ENCODE data around the gene STK39.

STK39 gene

GRCh38 chr2:168042127-168042824, 205.1 kb downstream of the STK39 start:
- peak; percentile 62 for DNase-seq (ENCODE audit: low spot score)

- DNase-seq (ENCODE audit: low spot score), result no peak
Measured at GRCh38 chr2:168039881-168040280, 207.5 kb downstream of the STK39 start.

GRCh38 chr2:168037778-168038177, 209.6 kb downstream of the STK39 start:
- DNase-seq (ENCODE audit: low spot score), result no peak

- DNase-seq (ENCODE audit: low spot score), result no peak
Measured at GRCh38 chr2:168035458-168035857, 211.9 kb downstream of the STK39 start.

- no peak for DNase-seq (ENCODE audit: low spot score)
Measured at GRCh38 chr2:168034616-168035015, 212.8 kb downstream of the STK39 start.

GRCh38 chr2:168033966-168034365, 213.4 kb downstream of the STK39 start:
- no peak for DNase-seq (ENCODE audit: low spot score)

GRCh38 chr2:168032091-168032490, 215.3 kb downstream of the STK39 start:
- no peak for DNase-seq (ENCODE audit: low spot score)

- DNase-seq (ENCODE audit: low spot score), result no peak
Measured at GRCh38 chr2:168030862-168031624, 216.4 kb downstream of the STK39 start.

- no peak for DNase-seq (ENCODE audit: low spot score)
Measured at GRCh38 chr2:168029071-168029470, 218.3 kb downstream of the STK39 start.

GRCh38 chr2:168028362-168028761, 219.0 kb downstream of the STK39 start:
- DNase-seq (ENCODE audit: low spot score), result no peak

GRCh38 chr2:168025487-168026202, 221.8 kb downstream of the STK39 start:
- DNase-seq (ENCODE audit: low spot score), result no peak

- DNase-seq (ENCODE audit: low spot score), result no peak
Measured at GRCh38 chr2:168024459-168024858, 222.9 kb downstream of the STK39 start.

- no peak for DNase-seq (ENCODE audit: low spot score)
Measured at GRCh38 chr2:168021800-168022587, 225.4 kb downstream of the STK39 start.

GRCh38 chr2:168015274-168015953, 232.0 kb downstream of the STK39 start:
- no peak for DNase-seq (ENCODE audit: low spot score)

GRCh38 chr2:168009900-168010299, 237.5 kb downstream of the STK39 start:
- DNase-seq (ENCODE audit: low spot score), result no peak

- DNase-seq (ENCODE audit: low spot score), result no peak
Measured at GRCh38 chr2:168008646-168009195, 238.7 kb downstream of the STK39 start.

GRCh38 chr2:168006498-168006897, 240.9 kb downstream of the STK39 start:
- DNase-seq (ENCODE audit: low spot score), result no peak

- no peak for DNase-seq (ENCODE audit: low spot score)
Measured at GRCh38 chr2:168005586-168005985, 241.8 kb downstream of the STK39 start.

- no peak for DNase-seq (ENCODE audit: low spot score)
Measured at GRCh38 chr2:168003876-168004275, 243.5 kb downstream of the STK39 start.

GRCh38 chr2:168002021-168002553, 245.3 kb downstream of the STK39 start:
- DNase-seq (ENCODE audit: low spot score), result peak; percentile 6

GRCh38 chr2:167992278-167992677, 255.1 kb downstream of the STK39 start:
- no peak for DNase-seq (ENCODE audit: low spot score)

All from NAMALWA (cell line).